ENCODE measurements around the gene GRID2.

DNA sequence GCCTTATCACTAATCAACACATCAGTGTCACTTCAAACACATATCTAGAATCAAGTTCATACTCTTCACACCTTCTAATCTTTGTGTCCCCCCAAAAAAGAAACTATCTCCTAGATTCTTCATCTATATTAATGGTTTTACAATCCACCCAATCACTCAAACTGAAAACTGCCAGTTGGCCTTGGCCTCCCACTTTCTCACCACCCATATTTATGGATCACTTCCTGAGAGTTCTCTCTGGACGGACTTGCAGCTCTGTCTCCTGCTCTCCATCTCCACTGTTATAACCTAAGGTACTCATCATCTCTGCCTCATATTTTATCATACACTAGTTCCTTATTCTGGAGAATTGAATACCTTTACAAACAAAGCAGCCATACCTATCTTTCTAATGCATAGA lies 1418.7 kb downstream of the GRID2 start:
- TF ChIP-seq TOX (CRISPR knock-in tag; IDR thresholded peaks at IDR 0.05; ENCODE audit: borderline replicate concordance) (no peak), TCF4 (CRISPR knock-in tag; IDR thresholded peaks at IDR 0.05; ENCODE audit: borderline replicate concordance) (no peak), RARB (CRISPR knock-in tag; IDR thresholded peaks at IDR 0.05) (no peak), ESRRG (CRISPR knock-in tag; IDR thresholded peaks at IDR 0.05) (no peak), ISL1 (CRISPR knock-in tag; IDR thresholded peaks at IDR 0.05) (no peak), SNAI2 (CRISPR knock-in tag; IDR thresholded peaks at IDR 0.05) (no peak)
- TF ChIP-seq, protein P1, sequence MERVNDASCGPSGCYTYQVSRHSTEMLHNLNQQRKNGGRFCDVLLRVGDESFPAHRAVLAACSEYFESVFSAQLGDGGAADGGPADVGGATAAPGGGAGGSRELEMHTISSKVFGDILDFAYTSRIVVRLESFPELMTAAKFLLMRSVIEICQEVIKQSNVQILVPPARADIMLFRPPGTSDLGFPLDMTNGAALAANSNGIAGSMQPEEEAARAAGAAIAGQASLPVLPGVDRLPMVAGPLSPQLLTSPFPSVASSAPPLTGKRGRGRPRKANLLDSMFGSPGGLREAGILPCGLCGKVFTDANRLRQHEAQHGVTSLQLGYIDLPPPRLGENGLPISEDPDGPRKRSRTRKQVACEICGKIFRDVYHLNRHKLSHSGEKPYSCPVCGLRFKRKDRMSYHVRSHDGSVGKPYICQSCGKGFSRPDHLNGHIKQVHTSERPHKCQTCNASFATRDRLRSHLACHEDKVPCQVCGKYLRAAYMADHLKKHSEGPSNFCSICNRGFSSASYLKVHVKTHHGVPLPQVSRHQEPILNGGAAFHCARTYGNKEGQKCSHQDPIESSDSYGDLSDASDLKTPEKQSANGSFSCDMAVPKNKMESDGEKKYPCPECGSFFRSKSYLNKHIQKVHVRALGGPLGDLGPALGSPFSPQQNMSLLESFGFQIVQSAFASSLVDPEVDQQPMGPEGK (CRISPR knock-in tag; IDR thresholded peaks at IDR 0.05; ENCODE audit: borderline replicate concordance) = no peak
- TF ChIP-seq, protein P2, sequence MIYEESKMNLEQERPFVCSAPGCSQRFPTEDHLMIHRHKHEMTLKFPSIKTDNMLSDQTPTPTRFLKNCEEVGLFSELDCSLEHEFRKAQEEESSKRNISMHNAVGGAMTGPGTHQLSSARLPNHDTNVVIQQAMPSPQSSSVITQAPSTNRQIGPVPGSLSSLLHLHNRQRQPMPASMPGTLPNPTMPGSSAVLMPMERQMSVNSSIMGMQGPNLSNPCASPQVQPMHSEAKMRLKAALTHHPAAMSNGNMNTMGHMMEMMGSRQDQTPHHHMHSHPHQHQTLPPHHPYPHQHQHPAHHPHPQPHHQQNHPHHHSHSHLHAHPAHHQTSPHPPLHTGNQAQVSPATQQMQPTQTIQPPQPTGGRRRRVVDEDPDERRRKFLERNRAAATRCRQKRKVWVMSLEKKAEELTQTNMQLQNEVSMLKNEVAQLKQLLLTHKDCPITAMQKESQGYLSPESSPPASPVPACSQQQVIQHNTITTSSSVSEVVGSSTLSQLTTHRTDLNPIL (CRISPR knock-in tag; IDR thresholded peaks at IDR 0.05; ENCODE audit: low read depth) = no peak

Measured in SK-N-SH treated with all-trans-retinoic acid at 6 μM for 48 hours (cell line).